Measurements from ENCODE around the gene MAGT1. TPM values are rescaled to one million over a fixed set of nuclear protein-coding genes. Genes with fewer than 3 reads are reported as not detected.
"Not testable (repeated sequence)": the region's sequence is repeated elsewhere in the genome, so short reads cannot be mapped to it uniquely, and the experiment has no call there.

Gene MAGT1
- total RNA-seq (ENCODE audit: unreplicated experiment), result 52.4 TPM
- long read RNA-seq, full-length matches to known transcripts, result 2 of 4 reads
- long read RNA-seq, partial matches to known transcripts, result 1 of 4 reads
- long read RNA-seq, other reads (novel, unspliced or antisense), result 1 of 4 reads

DNA sequence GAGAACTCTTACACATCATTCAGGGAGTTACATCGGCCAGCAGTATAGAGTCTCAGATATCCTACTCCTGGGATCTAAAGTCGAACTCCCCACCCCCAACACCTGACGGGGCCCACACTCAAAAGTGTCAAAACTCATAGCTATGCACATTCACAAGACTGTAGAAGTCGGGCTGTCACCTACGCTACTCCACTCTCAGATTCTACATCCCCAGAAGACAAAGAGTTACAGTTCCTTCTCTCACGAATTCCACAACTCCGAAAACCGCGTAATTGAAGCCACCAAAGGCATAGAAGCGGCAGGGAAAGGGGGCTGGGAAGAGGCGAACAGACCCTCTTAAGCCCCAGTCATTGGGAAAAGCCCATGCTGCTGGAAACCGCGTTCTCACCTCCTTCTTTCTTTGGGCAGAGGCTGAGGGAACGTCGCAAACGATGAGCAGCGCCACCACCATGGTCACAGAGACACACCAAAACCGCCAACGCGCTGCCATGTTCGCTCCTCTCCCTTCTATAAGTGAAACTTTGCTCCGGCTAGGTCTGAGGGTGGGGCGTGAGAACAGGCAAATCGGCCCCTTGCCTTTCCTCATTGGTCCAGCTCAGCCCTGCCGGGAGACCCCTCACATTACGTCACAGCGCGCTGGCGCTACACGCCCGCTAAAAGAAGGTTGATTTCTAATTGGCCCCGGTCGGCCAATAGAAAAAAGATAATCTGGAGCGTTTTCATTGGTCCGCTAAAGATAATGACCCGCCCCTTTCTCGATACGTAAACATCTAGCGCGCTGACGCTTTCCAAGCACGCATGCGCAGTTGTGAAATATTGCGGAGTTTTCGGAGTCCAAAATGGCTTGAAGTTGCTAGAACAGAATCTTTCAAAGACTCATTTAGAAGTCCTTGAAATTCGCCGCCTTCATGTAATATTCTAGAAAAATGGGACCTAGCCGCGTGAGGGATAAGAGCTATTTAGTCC lies at the start of gene MAGT1:
Gene MAGT1 (minus strand): TSS at position 515 of the 966 bp plus-strand sequence. CDS start 25 bp downstream, at position 490.
- H3K27me3 Mint-ChIP-seq (ENCODE audit: unreplicated experiment), result peaks cover 2% of the 10 kb centered on the region
- peaks cover 9% of the 10 kb centered on the region for H3K4me1 Mint-ChIP-seq (ENCODE audit: unreplicated experiment)
- no peaks in the 10 kb centered on the region for H3K9me3 Mint-ChIP-seq (ENCODE audit: unreplicated experiment)
- peak; percentile 74 for DNase-seq (ENCODE audit: low spot score)
- H3K4me3 Mint-ChIP-seq (ENCODE audit: unreplicated experiment), result peak within 1 kb of the TSS; percentile 99
- peak within 1 kb of the TSS; percentile 97 for H3K27ac Mint-ChIP-seq (ENCODE audit: unreplicated experiment)
- TF ChIP-seq, protein P1, sequence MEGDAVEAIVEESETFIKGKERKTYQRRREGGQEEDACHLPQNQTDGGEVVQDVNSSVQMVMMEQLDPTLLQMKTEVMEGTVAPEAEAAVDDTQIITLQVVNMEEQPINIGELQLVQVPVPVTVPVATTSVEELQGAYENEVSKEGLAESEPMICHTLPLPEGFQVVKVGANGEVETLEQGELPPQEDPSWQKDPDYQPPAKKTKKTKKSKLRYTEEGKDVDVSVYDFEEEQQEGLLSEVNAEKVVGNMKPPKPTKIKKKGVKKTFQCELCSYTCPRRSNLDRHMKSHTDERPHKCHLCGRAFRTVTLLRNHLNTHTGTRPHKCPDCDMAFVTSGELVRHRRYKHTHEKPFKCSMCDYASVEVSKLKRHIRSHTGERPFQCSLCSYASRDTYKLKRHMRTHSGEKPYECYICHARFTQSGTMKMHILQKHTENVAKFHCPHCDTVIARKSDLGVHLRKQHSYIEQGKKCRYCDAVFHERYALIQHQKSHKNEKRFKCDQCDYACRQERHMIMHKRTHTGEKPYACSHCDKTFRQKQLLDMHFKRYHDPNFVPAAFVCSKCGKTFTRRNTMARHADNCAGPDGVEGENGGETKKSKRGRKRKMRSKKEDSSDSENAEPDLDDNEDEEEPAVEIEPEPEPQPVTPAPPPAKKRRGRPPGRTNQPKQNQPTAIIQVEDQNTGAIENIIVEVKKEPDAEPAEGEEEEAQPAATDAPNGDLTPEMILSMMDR (IDR thresholded peaks at IDR 0.05; ENCODE audit: unreplicated experiment), result no peak
- H3K36me3 Mint-ChIP-seq (ENCODE audit: low read depth, unreplicated experiment), result no peaks in the 10 kb centered on the region

DNA sequence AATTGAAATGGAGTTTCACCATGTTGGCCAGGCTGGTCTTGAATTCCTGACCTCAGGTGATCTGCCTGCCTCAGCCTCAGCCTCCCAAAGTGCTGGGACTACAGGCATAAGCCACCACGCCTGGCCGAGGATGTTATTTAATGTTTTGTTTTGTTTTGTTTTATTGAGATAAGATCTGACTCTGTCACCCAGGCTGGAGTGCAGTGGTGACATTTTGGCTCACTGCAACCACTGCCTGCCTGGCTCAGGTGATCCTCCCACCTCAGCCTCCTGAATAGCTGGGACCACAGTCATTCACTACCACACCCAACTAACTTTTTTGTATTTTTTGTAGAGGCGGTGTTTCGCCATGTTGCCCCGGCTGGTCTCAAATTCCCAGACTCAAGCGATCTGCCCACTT lies 49.8 kb upstream of the MAGT1 start:
- not testable (repeated sequence) for H3K36me3 Mint-ChIP-seq (ENCODE audit: low read depth, unreplicated experiment); H3K9me3 Mint-ChIP-seq (ENCODE audit: unreplicated experiment); H3K4me3 Mint-ChIP-seq (ENCODE audit: unreplicated experiment); H3K27ac Mint-ChIP-seq (ENCODE audit: unreplicated experiment); H3K27me3 Mint-ChIP-seq (ENCODE audit: unreplicated experiment); H3K4me1 Mint-ChIP-seq (ENCODE audit: unreplicated experiment); DNase-seq (ENCODE audit: low spot score)

DNA sequence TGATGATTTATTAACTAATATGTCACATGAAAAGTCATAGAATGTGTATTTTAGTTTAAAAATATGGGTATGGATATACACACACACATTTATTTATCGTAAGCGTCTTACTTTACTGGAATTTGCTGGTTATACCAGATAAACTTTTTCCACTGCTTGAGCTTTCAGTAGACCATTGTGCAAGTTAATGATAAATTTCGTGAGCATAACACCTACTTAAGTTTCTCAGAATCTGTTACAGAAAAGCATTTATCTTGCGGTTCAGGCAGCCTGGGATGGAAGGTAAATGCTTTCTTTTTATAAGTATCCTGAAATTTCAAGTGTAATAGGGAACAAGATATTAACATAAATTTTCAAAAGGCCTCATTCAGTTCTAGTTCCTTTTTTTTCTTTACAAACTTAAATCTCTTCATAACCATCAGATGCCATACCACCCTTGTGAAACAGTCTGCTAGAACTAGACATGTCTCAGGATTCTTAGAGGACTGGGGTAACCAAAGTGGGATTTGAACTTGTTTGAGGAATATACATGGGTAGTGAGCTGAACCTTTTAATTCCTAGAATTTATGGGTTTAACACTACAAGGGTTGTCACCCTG lies 42.9 kb upstream of the MAGT1 start:
- Mint-ChIP-seq H3K9me3 (ENCODE audit: unreplicated experiment) (no peaks in the 10 kb centered on the region), H3K27ac (ENCODE audit: unreplicated experiment) (no peak overlapping the region), H3K4me3 (ENCODE audit: unreplicated experiment) (no peak overlapping the region)

DNA sequence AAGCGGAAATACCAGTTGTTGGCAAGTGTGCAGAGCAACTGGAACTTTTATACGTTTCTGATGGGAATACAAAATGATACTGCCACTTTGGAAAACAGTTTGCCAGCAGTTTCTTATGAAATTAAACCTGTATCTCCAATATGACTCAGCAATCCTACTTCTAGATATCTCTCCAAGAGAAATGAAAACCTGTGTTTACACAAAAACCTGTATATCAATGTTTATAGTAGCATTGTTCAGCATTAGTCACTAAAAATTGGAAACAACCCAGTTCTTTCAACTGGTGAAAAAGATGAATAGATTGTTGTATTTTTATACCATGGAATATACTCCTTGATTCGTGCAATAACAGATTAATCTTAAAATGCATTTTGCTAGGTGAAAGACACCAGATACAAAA lies 42.1 kb upstream of the MAGT1 start:
- no peak overlapping the region for H3K4me3 Mint-ChIP-seq (ENCODE audit: unreplicated experiment)
- H3K27ac Mint-ChIP-seq (ENCODE audit: unreplicated experiment), result no peak overlapping the region
- TF ChIP-seq, protein P1 (IDR thresholded peaks at IDR 0.05; ENCODE audit: unreplicated experiment), result no peak
- H3K36me3 Mint-ChIP-seq (ENCODE audit: low read depth, unreplicated experiment), result no peaks in the 10 kb centered on the region
- no peak for DNase-seq (ENCODE audit: low spot score)
- H3K27me3 Mint-ChIP-seq (ENCODE audit: unreplicated experiment), result no peaks in the 10 kb centered on the region
- H3K9me3 Mint-ChIP-seq (ENCODE audit: unreplicated experiment), result no peaks in the 10 kb centered on the region
- H3K4me1 Mint-ChIP-seq (ENCODE audit: unreplicated experiment), result no peaks in the 10 kb centered on the region

More for the DNA sequence above, 42.9 kb upstream of the MAGT1 start:
- TF ChIP-seq, protein P1 (IDR thresholded peaks at IDR 0.05; ENCODE audit: unreplicated experiment), result no peak
- Mint-ChIP-seq H3K27me3 (ENCODE audit: unreplicated experiment) (no peaks in the 10 kb centered on the region), H3K36me3 (ENCODE audit: low read depth, unreplicated experiment) (no peaks in the 10 kb centered on the region), H3K4me1 (ENCODE audit: unreplicated experiment) (no peaks in the 10 kb centered on the region)
- DNase-seq (ENCODE audit: low spot score), result no peak

DNA sequence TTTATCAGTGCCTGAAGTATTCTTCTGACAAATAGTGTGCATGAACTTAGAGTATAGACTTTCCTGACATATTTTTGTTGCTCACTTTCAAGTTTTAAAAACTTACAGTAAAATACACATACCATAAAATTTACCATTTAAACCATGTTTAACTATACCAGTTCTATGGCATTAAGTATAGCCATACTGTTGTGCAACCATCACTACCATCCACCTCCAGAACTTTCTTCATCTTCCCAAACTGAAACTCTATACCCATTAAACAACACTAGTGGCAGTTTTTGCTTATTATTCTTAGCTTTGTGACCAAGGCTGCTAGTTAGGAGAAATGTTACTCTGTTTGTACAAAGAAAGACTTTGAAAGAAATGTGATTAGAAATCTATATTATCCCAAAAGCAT lies 41.1 kb upstream of the MAGT1 start:
- H3K4me1 Mint-ChIP-seq (ENCODE audit: unreplicated experiment), result no peaks in the 10 kb centered on the region
- H3K27ac Mint-ChIP-seq (ENCODE audit: unreplicated experiment), result no peak overlapping the region
- H3K27me3 Mint-ChIP-seq (ENCODE audit: unreplicated experiment), result no peaks in the 10 kb centered on the region
- H3K4me3 Mint-ChIP-seq (ENCODE audit: unreplicated experiment), result no peak overlapping the region
- no peak for DNase-seq (ENCODE audit: low spot score)
- H3K36me3 Mint-ChIP-seq (ENCODE audit: low read depth, unreplicated experiment), result no peaks in the 10 kb centered on the region
- H3K9me3 Mint-ChIP-seq (ENCODE audit: unreplicated experiment), result no peaks in the 10 kb centered on the region
- TF ChIP-seq, protein P1 (IDR thresholded peaks at IDR 0.05; ENCODE audit: unreplicated experiment), result no peak
